GM18951 (cell line): ENCODE measurements around the gene CXXC1.
"Not testable (repeated sequence)": the region's sequence is repeated elsewhere in the genome, so short reads cannot be mapped to it uniquely, and the experiment has no call there.

Experiments
- POLR2A ChIP-seq: IDR thresholded peaks from 4 replicates; pipeline ENCODE4 v1.6.1; 2011; ENCODE audit warnings: mild to moderate bottlenecking; ENCODE audit not compliant: insufficient read length, insufficient read depth; ENCODE audit errors: extremely low read depth
- in situ Hi-C: fragments of 300-500 bp; cut with MboI; formaldehyde crosslinking; loops from one replicate; pipeline ENCODE4 v1.12.0; 2022; ENCODE audit warnings: low sequenced_read_pairs, mixed read lengths, inconsistent platforms; ENCODE audit not compliant: unreplicated experiment

Gene CXXC1

GRCh38 chr18:50307738-50308470, 20.4 kb upstream of the CXXC1 start:
- no peak for TF ChIP-seq POLR2A
- in situ Hi-C loops: loop anchor here (10.0 kb wide), 1 partner anchor 47 kb away; no protein-coding TSS in a partner anchor

DNA sequence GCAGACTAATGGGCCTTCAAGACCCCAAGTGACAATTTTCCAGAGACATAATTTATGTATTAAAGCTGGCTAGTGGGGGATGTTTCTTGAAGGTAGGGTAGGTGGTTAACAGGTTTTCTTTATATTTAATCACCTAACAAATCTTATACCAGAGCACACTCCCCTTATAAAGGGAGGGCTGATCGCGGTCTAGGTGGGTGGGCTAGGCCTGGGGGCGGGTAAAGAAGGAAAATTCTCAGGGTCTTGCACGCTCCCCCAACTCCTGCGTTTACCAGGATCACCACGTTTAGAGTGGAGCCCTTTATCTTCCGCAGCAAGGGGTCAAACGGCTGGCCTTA, 19.9 kb upstream of the CXXC1 start:
- no peak for TF ChIP-seq POLR2A
- in situ Hi-C loops: loop anchor here (10.0 kb wide), 1 partner anchor 47 kb away; no protein-coding TSS in a partner anchor

GRCh38 chr18:50306944-50307343, 19.5 kb upstream of the CXXC1 start:
- in situ Hi-C loops: loop anchor here (10.0 kb wide), 1 partner anchor 48 kb away; no protein-coding TSS in a partner anchor
- TF ChIP-seq POLR2A: no peak

GRCh38 chr18:50301074-50301473, 13.6 kb upstream of the CXXC1 start:
- no peak for TF ChIP-seq POLR2A
- in situ Hi-C loops: loop anchor here (10.0 kb wide), 1 partner anchor 54 kb away; no protein-coding TSS in a partner anchor

GRCh38 chr18:50299626-50300388, 12.3 kb upstream of the CXXC1 start:
- in situ Hi-C loops: loop anchor here (10.0 kb wide), 1 partner anchor 55 kb away; no protein-coding TSS in a partner anchor
- no peak for TF ChIP-seq POLR2A

DNA sequence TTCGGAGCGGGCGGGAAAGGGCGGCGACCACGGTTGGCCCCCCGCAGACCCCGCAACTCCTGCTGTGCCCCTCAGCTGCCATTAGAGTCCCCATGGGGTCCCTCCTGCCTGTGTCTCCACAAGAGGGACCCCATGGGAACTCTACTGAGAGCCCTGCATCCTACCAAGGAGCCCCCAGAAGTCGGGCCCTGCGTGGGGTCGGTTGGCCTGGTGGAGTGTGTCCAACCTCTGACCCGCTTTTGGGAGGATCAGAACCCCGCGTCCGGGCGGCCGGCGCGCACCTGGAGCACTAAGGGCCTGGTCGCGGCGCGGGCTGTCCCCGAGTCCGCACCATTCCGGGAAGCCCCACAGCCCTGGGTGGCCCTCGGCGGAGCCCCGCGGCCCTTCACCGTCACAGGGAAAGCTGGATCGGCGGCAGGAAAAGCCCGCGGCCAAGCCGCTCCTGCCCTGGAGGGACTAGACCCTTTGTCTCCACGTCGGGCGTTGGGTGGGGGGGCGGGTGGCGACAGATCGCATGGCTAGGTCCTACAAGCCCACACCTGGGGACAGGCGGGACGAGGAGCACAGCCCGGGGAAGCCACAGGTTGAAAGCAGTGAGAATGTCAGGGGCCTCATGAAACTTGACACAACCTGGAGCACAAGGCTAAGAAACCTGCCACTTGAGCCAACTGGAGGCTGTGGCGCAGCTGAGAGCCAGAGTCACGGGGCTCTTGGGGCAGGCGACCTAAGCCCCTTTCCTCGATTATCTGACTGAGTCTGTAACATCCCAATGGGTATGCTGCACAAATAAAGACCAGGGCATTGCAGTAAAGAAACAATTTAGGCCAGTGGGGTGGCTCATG, 11.2 kb upstream of the CXXC1 start:
- in situ Hi-C loops: no loop called here

DNA sequence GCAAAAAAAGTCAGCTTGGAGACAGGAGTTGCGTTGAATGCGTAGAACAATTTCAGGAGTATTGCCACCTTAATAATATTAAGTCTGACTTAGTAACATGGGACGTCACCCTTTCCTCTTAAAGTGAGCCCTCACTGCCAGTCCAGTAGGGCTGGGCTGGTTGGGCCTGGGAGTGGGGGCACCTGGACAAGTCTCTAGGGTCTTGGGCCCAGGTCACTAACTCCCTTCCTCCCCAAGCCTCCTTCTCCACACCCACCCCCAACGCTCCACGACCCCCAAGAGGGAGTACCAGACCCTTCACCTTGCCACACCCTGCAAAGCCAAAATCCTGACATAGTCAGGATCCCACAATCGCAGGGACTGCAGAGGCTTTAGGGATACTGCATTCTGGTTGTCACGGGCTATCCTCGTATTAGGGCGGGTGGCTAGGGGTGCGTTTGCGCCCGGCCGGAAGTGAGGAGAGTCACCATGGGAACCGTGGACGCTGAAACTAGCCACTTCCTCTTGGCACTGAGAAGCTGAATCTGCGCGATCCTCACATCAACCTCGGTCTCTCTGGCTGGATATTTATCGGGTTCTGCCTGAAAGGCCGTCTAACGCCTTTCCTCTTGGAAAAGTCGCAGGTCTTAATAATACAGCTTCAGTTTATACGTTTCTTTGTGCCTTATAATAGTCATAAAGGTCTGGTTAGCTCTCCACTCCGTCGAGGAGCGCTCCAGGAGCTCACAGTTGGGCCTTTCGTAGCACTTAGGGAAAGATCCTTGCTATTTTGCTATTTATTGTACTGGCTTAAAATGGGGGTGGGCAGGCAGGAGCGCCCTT, 10.3 kb upstream of the CXXC1 start:
- in situ Hi-C loops: no loop called here
- no peak for TF ChIP-seq POLR2A

More for the DNA sequence above, 11.2 kb upstream of the CXXC1 start:
- no peak for TF ChIP-seq POLR2A

DNA sequence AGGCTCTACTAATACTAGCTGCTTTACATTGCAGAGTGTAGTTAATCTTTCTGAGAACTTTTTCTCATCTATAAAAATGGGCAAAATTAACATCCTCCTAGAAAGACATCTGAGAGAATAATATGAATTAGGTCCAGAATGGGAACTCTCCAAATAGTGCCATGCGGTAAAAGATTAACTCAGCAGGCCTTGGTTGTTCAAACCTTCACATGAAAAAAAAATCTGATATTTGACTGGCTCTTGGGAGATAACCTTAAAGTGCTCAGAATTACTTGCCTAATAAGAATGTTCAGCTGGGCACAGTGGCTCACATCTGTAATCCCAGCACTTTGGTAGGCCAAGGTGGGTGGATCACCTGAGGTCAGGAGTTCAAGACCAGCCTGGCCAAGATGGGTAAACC, 5.5 kb upstream of the CXXC1 start:
- in situ Hi-C loops: no loop called here
- no peak for TF ChIP-seq POLR2A

DNA sequence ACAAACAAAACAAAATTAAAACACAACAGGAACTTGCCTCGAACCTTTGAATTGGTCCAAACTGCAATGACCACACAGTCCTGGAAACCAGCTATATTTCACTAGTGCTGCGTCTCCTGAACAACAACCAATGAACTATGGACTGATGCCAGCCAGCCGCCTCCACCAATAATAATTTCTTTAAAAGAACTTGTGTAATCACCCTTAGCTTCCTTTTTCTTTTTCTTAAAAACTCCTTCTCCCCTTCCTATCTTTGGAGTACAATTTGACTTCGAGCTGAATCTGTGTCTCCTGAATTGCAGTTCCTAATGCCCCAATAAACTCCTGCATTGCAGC, 1.6 kb upstream of the CXXC1 start:
- TF ChIP-seq POLR2A: no peak
- in situ Hi-C loops: no loop called here

DNA sequence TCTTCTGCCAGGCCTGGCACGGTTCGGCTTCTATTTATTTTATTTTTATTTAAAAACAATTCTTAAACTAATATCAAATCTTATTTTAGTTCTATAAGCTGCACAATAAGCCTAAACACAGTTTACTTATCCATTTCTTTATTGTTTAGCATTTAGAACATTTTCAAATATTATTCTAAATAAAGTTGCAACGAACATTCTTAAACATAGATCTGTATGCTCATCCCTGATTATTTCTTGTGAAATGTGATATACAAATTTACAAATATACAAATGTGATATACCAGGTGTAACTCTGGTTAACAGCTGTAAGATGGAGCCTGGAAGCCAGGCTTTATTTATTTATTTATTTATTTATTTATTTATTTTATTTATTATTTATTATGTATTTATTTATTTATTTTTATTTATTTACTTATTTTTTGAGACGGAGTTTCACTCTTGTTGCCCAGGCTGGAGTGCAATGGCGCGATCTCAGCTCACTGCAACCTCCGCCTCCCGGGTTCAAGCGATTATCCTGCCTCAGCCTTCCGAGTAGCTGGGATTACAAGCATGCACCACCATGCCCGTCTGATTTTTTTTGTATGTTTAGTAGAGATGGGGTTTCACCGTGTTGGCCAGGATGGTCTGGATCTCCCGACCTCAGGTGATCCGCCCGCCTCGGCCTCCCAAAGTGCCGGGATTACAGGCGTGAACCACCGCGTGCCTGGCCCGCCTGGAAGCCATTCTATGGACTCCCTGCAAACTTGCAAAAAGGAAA, 1.0 kb upstream of the CXXC1 start:
- in situ Hi-C loops: not testable (repeated sequence)

DNA sequence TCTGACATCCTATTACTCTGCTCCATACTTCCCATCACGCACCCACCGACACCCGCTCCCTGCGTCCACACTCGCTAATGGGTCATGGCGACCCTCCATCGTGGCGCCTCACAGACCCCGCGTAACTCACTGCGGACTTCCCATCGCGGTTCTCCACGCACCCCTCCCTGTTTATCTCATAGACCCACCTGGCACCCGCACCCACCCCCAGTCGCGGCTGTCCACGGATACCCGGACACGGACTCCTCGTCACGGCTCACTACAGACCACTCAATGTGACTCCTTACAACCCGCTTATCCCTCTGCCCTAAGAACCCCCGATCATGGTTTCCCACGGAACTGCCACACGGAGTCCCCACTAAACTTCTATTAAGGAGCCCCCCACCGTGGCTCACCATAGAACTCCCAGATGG, 458 bp downstream of the CXXC1 start:
- TF ChIP-seq POLR2A: no peak
- in situ Hi-C loops: no loop called here

- TF ChIP-seq POLR2A: no peak
- in situ Hi-C loops: no loop called here
Measured at GRCh38 chr18:50286391-50287027, 983 bp downstream of the CXXC1 start.
